MCF 10A (cell line): ENCODE results near the gene C14orf132. TPM values are rescaled to one million over a fixed set of nuclear protein-coding genes. Genes with fewer than 3 reads are reported as not detected.

Source experiments
- BruUV-seq: library from RNA; stranded (reverse); fragments of 400-500 nt; replicated peaks from 2 replicates; lab custom pipeline; 2021; lab: Mats Ljungman, UMichigan
- CTCF ChIA-PET: fragments of 300-600 bp; sonication (Branson Sonifier 250); formaldehyde crosslinking; extraction: SDS; loops from one replicate; lab custom pipeline; 2021; ENCODE audit warnings: antibody characterized with exemption, inconsistent platforms; lab: Yijun Ruan, JAX
- POLR2A ChIA-PET: fragments of 300-600, 350-650 bp; sonication (Branson Sonifier 250); formaldehyde crosslinking; extraction: SDS; loops from one replicate; lab custom pipeline; 2020; ENCODE audit warnings: antibody characterized with exemption, inconsistent platforms; lab: Yijun Ruan, JAX
- DNase-seq: peaks from one replicate; pipeline ENCODE4 v3.0.0-alpha.2; 2018; ENCODE audit not compliant: unreplicated experiment
- H3K27ac Mint-ChIP-seq: one replicate; pipeline ENCODE4 v1.8.0; 2022; ENCODE audit warnings: mild to moderate bottlenecking, low read depth, mixed read lengths; ENCODE audit not compliant: unreplicated experiment
- H3K27me3 Mint-ChIP-seq: one replicate; pipeline ENCODE4 v1.8.0; 2022; ENCODE audit warnings: mixed read lengths; ENCODE audit not compliant: insufficient read depth, unreplicated experiment
- H3K36me3 Mint-ChIP-seq: one replicate; pipeline ENCODE4 v1.8.0; 2022; ENCODE audit warnings: mild to moderate bottlenecking, moderate library complexity, mixed read lengths; ENCODE audit not compliant: insufficient read depth, unreplicated experiment
- H3K4me1 Mint-ChIP-seq: one replicate; pipeline ENCODE4 v1.8.0; 2022; ENCODE audit warnings: mixed read lengths; ENCODE audit not compliant: insufficient read depth, unreplicated experiment
- H3K4me3 Mint-ChIP-seq: one replicate; pipeline ENCODE4 v1.8.0; 2022; ENCODE audit warnings: mild to moderate bottlenecking, moderate library complexity, mixed read lengths; ENCODE audit not compliant: unreplicated experiment
- H3K9me3 Mint-ChIP-seq: one replicate; pipeline ENCODE4 v1.8.0; 2022; ENCODE audit warnings: mixed read lengths; ENCODE audit not compliant: unreplicated experiment
- intact Hi-C: fragments of 100-400 bp; cut with micrococcal nuclease; formaldehyde crosslinking; loops from 2 replicates; pipeline ENCODE4 v1.14.1; 2022
- total RNA-seq: library from RNA; stranded (reverse); gene quantifications from 2 replicates; pipeline ENCODE4 v1.2.3, GENCODE V29; 2022
- TF ChIP-seq, protein P1 (sequence below): fragments of 200-600 bp; IDR thresholded peaks from one replicate; pipeline ENCODE4 v1.8.0; 2022; ENCODE audit warnings: antibody characterized with exemption, mild to moderate bottlenecking; ENCODE audit not compliant: unreplicated experiment

The C14orf132 gene
- total RNA-seq, 1 experiment from 2014 or later: not detected

DNA sequence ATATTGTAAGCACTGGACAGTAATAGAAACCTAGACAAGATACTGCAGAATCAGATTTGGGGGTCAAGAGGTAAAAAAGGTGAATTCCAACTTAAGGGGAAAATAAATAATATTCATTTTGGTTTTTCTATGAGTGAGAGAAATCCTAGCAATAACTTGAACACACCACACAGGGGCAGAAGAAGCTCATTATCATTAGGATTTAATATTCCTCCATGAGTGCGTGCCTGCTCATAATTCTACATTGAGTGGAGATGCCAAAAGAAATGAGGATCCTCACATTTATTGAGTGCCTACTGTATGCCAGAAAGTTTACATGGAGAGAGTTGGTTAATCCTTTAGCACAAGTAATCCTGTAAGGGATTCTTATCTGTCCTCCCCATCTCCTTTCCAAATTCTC, 40.5 kb upstream of the C14orf132 start:
- Mint-ChIP-seq H3K4me1 (no peaks in the 10 kb centered on the region), H3K36me3 (no peaks in the 10 kb centered on the region), H3K9me3 (no peaks in the 10 kb centered on the region), H3K4me3 (no peak overlapping the region), H3K27ac (no peak overlapping the region), H3K27me3 (peaks cover 78% of the 10 kb centered on the region)
- BruUV-seq: no TSS peak
- peak; percentile 17 for DNase-seq
- TF ChIP-seq, protein P1, sequence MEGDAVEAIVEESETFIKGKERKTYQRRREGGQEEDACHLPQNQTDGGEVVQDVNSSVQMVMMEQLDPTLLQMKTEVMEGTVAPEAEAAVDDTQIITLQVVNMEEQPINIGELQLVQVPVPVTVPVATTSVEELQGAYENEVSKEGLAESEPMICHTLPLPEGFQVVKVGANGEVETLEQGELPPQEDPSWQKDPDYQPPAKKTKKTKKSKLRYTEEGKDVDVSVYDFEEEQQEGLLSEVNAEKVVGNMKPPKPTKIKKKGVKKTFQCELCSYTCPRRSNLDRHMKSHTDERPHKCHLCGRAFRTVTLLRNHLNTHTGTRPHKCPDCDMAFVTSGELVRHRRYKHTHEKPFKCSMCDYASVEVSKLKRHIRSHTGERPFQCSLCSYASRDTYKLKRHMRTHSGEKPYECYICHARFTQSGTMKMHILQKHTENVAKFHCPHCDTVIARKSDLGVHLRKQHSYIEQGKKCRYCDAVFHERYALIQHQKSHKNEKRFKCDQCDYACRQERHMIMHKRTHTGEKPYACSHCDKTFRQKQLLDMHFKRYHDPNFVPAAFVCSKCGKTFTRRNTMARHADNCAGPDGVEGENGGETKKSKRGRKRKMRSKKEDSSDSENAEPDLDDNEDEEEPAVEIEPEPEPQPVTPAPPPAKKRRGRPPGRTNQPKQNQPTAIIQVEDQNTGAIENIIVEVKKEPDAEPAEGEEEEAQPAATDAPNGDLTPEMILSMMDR: peak; percentile 52
- intact Hi-C loops: loop anchor here (1.0 to 5.0 kb wide), 4 partner anchors 53 to 424 kb away; no protein-coding TSS in a partner anchor
- ChIA-PET POLR2A (interaction anchor here (0.7 to 1.7 kb wide), 2 partner anchors 100 to 102 kb away, joined by 3 to 7 read pairs; no protein-coding TSS in a partner anchor), CTCF (interaction anchor here (0.6 to 6.6 kb wide), 28 partner anchors 8 to 963 kb away, joined by 3 to 63 read pairs (median 4); no protein-coding TSS in a partner anchor)

DNA sequence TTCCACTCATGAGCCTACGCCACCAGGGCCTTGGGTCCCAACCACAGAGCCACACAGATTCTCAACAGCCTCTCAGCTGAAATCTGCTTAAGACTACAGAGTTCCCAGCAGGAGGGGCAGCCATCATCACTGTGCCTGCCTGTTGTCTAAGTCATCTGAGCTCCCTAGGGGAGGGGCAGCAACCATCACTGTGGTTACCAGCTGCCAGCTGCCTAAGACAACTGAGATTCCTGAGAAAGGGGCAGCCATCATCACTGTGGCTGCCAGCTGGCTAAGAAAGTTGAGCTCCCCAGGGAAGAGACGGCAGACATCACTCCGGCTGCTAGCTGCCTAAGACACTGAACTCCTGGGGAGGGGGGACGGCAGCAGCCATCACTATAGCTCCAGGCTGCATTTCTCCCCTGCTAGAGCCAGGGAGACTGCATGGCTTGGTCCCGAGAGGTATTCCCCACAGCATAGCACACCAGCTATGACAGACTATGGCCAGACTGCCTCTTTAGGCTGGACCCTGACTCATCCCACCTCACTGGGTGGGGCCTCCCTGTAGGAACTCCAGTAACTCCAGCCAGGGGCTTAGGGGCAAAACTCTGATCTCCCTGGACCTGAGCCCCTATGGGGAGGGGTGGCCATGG, 37.2 kb upstream of the C14orf132 start:
- H3K36me3 Mint-ChIP-seq: no peaks in the 10 kb centered on the region
- no TSS peak for BruUV-seq
- TF ChIP-seq, protein P1: no peak
- no peak overlapping the region for H3K27ac Mint-ChIP-seq
- H3K4me3 Mint-ChIP-seq: no peak overlapping the region
- CTCF ChIA-PET: interaction anchor here (0.6 to 6.6 kb wide), 8 partner anchors 8 to 441 kb away, joined by 3 to 63 read pairs (median 4); no protein-coding TSS in a partner anchor
- POLR2A ChIA-PET: no interaction called here
- peaks cover 80% of the 10 kb centered on the region for H3K27me3 Mint-ChIP-seq
- DNase-seq: no peak
- intact Hi-C loops: no loop called here
- H3K9me3 Mint-ChIP-seq: peaks cover 15% of the 10 kb centered on the region
- H3K4me1 Mint-ChIP-seq: no peaks in the 10 kb centered on the region

DNA sequence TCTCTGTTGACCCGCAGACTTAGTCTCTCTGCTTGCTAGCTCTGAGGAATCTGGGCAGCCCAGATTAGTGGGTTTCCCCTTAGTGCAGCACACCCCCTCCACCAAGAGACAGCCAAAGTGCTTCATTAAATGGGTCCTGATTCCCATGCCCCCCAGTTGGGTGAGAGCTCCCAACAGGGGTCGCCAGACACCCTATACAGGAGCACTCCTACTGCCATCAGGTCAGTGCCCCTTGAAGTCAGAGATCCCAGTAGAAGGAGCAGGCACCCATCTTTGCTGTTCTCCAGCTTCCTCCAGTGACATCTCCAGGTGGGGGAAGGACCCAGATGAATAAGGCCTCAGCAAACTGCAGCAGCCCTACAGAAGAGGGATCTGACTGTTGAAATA, 36.7 kb upstream of the C14orf132 start:
- no TSS peak for BruUV-seq
- Mint-ChIP-seq H3K36me3 (no peaks in the 10 kb centered on the region), H3K9me3 (peaks cover 15% of the 10 kb centered on the region), H3K27me3 (peaks cover 75% of the 10 kb centered on the region), H3K4me1 (no peaks in the 10 kb centered on the region), H3K27ac (no peak overlapping the region), H3K4me3 (no peak overlapping the region)
- ChIA-PET CTCF (interaction anchor here (0.7 to 6.6 kb wide), 7 partner anchors 8 to 442 kb away, joined by 3 to 63 read pairs (median 4); no protein-coding TSS in a partner anchor), POLR2A (no interaction called here)
- intact Hi-C loops: no loop called here
- TF ChIP-seq, protein P1: no peak
- no peak for DNase-seq

DNA sequence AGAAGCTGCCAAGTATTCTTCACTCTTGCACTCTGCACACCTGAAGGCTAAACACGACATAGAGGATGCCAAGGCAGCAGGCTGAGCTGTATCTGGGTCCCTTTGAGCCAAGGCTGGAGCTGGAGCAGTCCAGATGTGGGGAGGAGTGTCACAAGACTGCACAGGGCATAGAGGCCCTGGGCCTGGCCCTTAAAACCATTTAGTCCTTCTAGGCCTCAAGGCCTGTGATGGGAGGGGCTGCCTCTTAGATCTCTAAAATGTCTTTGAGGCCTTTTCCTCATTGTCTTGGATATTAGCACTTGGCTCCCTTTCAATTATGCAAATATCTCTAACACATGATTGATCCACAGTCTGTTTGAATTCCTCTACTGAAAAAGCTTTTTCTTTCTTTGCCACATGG, 28.0 kb upstream of the C14orf132 start:
- ChIA-PET CTCF (interaction anchor here (0.8 to 1.6 kb wide), 3 partner anchors 12 to 397 kb away, joined by 4 to 6 read pairs (median 5); no protein-coding TSS in a partner anchor), POLR2A (interaction anchor here (0.7 kb wide), 1 partner anchor 613 kb away, joined by 3 read pairs; no protein-coding TSS in a partner anchor)
- intact Hi-C loops: no loop called here
- H3K27me3 Mint-ChIP-seq: peaks cover 18% of the 10 kb centered on the region
- no peak overlapping the region for H3K4me3 Mint-ChIP-seq
- TF ChIP-seq, protein P1: no peak
- H3K4me1 Mint-ChIP-seq: no peaks in the 10 kb centered on the region
- no peak overlapping the region for H3K27ac Mint-ChIP-seq
- H3K36me3 Mint-ChIP-seq: no peaks in the 10 kb centered on the region
- BruUV-seq: no TSS peak
- H3K9me3 Mint-ChIP-seq: no peaks in the 10 kb centered on the region
- no peak for DNase-seq
